KMS-11 (cell line): ENCODE data around the gene TP53I11.

Experiments used
- H2AFZ ChIP-seq: fragments of 200-600 bp; sonication (generic); 2 replicates; pipeline ENCODE4 v1.6.1; 2016; ENCODE audit warnings: antibody characterized with exemption, mixed run types, low read depth
- H3K27ac ChIP-seq: fragments of 200-600 bp; sonication (generic); 2 replicates; pipeline ENCODE4 v1.6.1; 2016; ENCODE audit warnings: mild to moderate bottlenecking, mixed run types
- H3K27me3 ChIP-seq: fragments of 200-600 bp; sonication (generic); 2 replicates; pipeline ENCODE4 v1.6.1; 2017; ENCODE audit warnings: mild to moderate bottlenecking, low read depth, mixed run types, moderate library complexity; ENCODE audit not compliant: insufficient read depth
- H3K36me3 ChIP-seq: fragments of 200-600 bp; sonication (generic); 2 replicates; pipeline ENCODE4 v1.6.1; 2017; ENCODE audit warnings: mild to moderate bottlenecking, mixed run types; ENCODE audit not compliant: insufficient read depth
- H3K4me1 ChIP-seq: fragments of 200-600 bp; sonication (generic); 2 replicates; pipeline ENCODE4 v1.6.1; 2016; ENCODE audit warnings: mild to moderate bottlenecking, low read depth, mixed run types; ENCODE audit not compliant: poor library complexity, severe bottlenecking
- H3K4me2 ChIP-seq: fragments of 200-600 bp; sonication (generic); 2 replicates; pipeline ENCODE4 v1.7.0; 2016; ENCODE audit warnings: mild to moderate bottlenecking, mixed run types
- H3K4me3 ChIP-seq: fragments of 200-600 bp; sonication (generic); IDR thresholded peaks from 2 replicates; pipeline ENCODE4 v1.6.1; 2017; ENCODE audit warnings: low read depth, low read length, mixed read lengths; ENCODE audit not compliant: insufficient read depth
- H3K79me2 ChIP-seq: fragments of 200-600 bp; sonication (generic); 2 replicates; pipeline ENCODE4 v1.6.1; 2016; ENCODE audit warnings: low read depth, mixed run types; ENCODE audit not compliant: insufficient read depth
- H3K9ac ChIP-seq: fragments of 200-600 bp; sonication (generic); 2 replicates; pipeline ENCODE4 v1.6.1; 2016; ENCODE audit warnings: mild to moderate bottlenecking, mixed run types
- H4K20me1 ChIP-seq: fragments of 200-600 bp; sonication (generic); 2 replicates; pipeline ENCODE4 v1.6.1; 2016; ENCODE audit warnings: mild to moderate bottlenecking, mixed run types; ENCODE audit not compliant: insufficient read depth
- CTCF ChIP-seq: fragments of 200-600 bp; sonication (generic); conservative IDR thresholded peaks from 2 replicates; pipeline ENCODE4 v1.6.1; 2017; ENCODE audit warnings: low read depth, mild to moderate bottlenecking, antibody characterized with exemption, low read length, moderate library complexity, mixed read lengths

TP53I11 gene

GRCh38 chr11:44911029-44911814, 39.5 kb downstream of the TP53I11 start:
- no peak overlapping the region for H3K27ac ChIP-seq
- H3K4me3 ChIP-seq, result no peak overlapping the region
- H3K36me3 ChIP-seq, result no peaks in the 10 kb centered on the region
- H3K4me1 ChIP-seq, result peaks cover 4% of the 10 kb centered on the region
- no peaks in the 10 kb centered on the region for H3K79me2 ChIP-seq
- no peak overlapping the region; the same call in 1 of the 2 replicates for H2AFZ ChIP-seq
- H3K4me2 ChIP-seq, result 0 out of 2 replicates have a peak overlapping the region, but pooled peaks have one; percentile 2
- H4K20me1 ChIP-seq, result no peaks in the 10 kb centered on the region
- TF ChIP-seq CTCF, result peak; percentile 90
- no peak overlapping the region for H3K9ac ChIP-seq
- no peaks in the 10 kb centered on the region for H3K27me3 ChIP-seq

- H4K20me1 ChIP-seq, result no peaks in the 10 kb centered on the region
- no peaks in the 10 kb centered on the region for H3K79me2 ChIP-seq
- no peak overlapping the region for H3K4me3 ChIP-seq
- TF ChIP-seq CTCF, result no peak
- no peak overlapping the region for H3K9ac ChIP-seq
- no peak overlapping the region for H3K27ac ChIP-seq
- H3K36me3 ChIP-seq, result no peaks in the 10 kb centered on the region
- H3K4me2 ChIP-seq, result no peak overlapping the region
- H3K27me3 ChIP-seq, result no peaks in the 10 kb centered on the region
- no peak overlapping the region for H2AFZ ChIP-seq
- H3K4me1 ChIP-seq, result peaks cover 4% of the 10 kb centered on the region
Measured at GRCh38 chr11:44910591-44910990, 40.1 kb downstream of the TP53I11 start.

- Histone ChIP-seq H3K9ac (no peak overlapping the region), H4K20me1 (no peaks in the 10 kb centered on the region), H3K4me3 (no peak overlapping the region), H3K36me3 (no peaks in the 10 kb centered on the region), H3K27me3 (no peaks in the 10 kb centered on the region), H3K4me1 (peaks cover 4% of the 10 kb centered on the region), H3K4me2 (no peak overlapping the region), H2AFZ (no peak overlapping the region), H3K79me2 (no peaks in the 10 kb centered on the region), H3K27ac (no peak overlapping the region)
- no peak for TF ChIP-seq CTCF
Measured at GRCh38 chr11:44909557-44909956, 41.1 kb downstream of the TP53I11 start.

- peaks cover 4% of the 10 kb centered on the region for H3K4me1 ChIP-seq
- TF ChIP-seq CTCF, result no peak
- no peak overlapping the region for H3K27ac ChIP-seq
- H2AFZ ChIP-seq, result no peak overlapping the region
- no peak overlapping the region for H3K4me3 ChIP-seq
- no peaks in the 10 kb centered on the region for H3K27me3 ChIP-seq
- H3K36me3 ChIP-seq, result no peaks in the 10 kb centered on the region
- no peak overlapping the region for H3K9ac ChIP-seq
- no peaks in the 10 kb centered on the region for H4K20me1 ChIP-seq
- no peak overlapping the region for H3K4me2 ChIP-seq
- H3K79me2 ChIP-seq, result no peaks in the 10 kb centered on the region
Measured at GRCh38 chr11:44906649-44907048, 44.0 kb downstream of the TP53I11 start.
